ENCODE measurements around the gene PLB1. TPM values are rescaled to one million over a fixed set of nuclear protein-coding genes. Genes with fewer than 3 reads are reported as not detected.

PLB1 gene
- total and polyA plus RNA-seq, 2 experiments from 2014 or later = 0.11 to 0.44 TPM

- Histone ChIP-seq H2AFZ (no peak overlapping the region), H3K79me2 (ENCODE audit: insufficient read depth) (no peaks in the 10 kb centered on the region), H3K9ac (no peak overlapping the region), H3K27me3 (replicated peaks; ENCODE audit: insufficient read depth) (no peaks in the 10 kb centered on the region), H3K4me2 (ENCODE audit: unreplicated experiment) (no peak overlapping the region), H3K4me1 (ENCODE audit: insufficient read depth) (peaks cover 9% of the 10 kb centered on the region), H3K36me3 (ENCODE audit: low read depth) (no peaks in the 10 kb centered on the region), H3K9me2 (ENCODE audit: insufficient read depth) (no peaks in the 10 kb centered on the region), H3K4me3 (no peak overlapping the region), H4K20me1 (ENCODE audit: insufficient read depth) (no peaks in the 10 kb centered on the region), H3K9me3 (ENCODE audit: low read depth) (no peaks in the 10 kb centered on the region), H3K27ac (no peak overlapping the region), H3F3A (ENCODE audit: insufficient read depth) (no peaks in the 10 kb centered on the region)
- in situ Hi-C loops (cut with MboI) = no loop called here
- DNase-seq = no peak
- TF ChIP-seq EZH2phosphoT487 (IDR thresholded peaks at IDR 0.05; ENCODE audit: insufficient read depth, low read depth) (no peak), EZH2 (IDR thresholded peaks at IDR 0.05; ENCODE audit: insufficient read depth, poor library complexity, severe bottlenecking) (no peak)
These were observed 191.3 kb downstream of the PLB1 start for GRCh38 chr2:28687171-28687570.

DNA sequence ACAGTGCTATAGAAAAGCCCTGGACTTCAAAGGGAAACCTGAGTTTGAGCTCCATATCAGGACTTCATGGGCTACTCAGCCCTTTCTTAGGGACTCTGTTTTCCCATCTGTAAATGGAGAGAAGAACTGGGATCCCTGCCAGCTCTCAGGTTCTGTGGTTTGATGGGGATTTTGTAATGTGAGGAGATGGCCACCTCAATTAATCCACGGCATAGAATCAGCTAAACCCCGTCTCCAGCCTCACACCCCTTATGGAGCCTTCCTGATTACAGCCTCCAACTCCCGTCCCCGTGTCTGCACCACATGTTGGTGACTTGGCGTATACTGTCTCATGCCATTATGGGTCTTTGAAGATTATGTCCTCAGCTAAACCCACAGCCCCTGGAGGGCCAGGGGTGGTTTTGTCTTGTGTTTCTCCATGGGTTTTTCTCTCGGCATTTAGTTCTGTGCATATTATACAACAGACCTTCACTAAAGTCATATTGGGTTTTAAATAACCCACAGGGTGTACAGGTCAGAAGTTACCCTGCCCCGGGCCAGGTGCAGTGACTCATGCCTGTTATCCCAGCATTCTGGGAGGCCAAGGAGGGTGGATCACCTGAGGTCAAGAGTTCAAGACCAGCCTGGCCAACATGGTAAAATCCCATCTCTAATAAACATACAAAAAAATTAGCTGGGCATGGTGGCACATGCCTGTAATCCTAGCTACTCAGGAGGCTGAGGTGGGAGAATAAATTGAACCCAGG, 192.0 kb downstream of the PLB1 start:
- no peak overlapping the region for H3K4me2 ChIP-seq (ENCODE audit: unreplicated experiment)
- no peaks in the 10 kb centered on the region for H3K9me3 ChIP-seq (ENCODE audit: low read depth)
- H3K79me2 ChIP-seq (ENCODE audit: insufficient read depth) = no peaks in the 10 kb centered on the region
- no peak for DNase-seq
- TF ChIP-seq EZH2phosphoT487 (IDR thresholded peaks at IDR 0.05; ENCODE audit: insufficient read depth, low read depth) (no peak), EZH2 (IDR thresholded peaks at IDR 0.05; ENCODE audit: insufficient read depth, poor library complexity, severe bottlenecking) (no peak)
- no peaks in the 10 kb centered on the region for H3K36me3 ChIP-seq (ENCODE audit: low read depth)
- H3K9me2 ChIP-seq (ENCODE audit: insufficient read depth) = no peaks in the 10 kb centered on the region
- H3K4me1 ChIP-seq (ENCODE audit: insufficient read depth) = peaks cover 11% of the 10 kb centered on the region
- 85 to 86% methylated on average over 7 of the region's 7 CpGs for WGBS, 2 experiments (ENCODE audit: low coverage in 1 of 2, low lambda C conversion rate in 2 of 2, missing lambda C conversion rate in 2 of 2)
- H3K27me3 ChIP-seq (replicated peaks; ENCODE audit: insufficient read depth) = no peaks in the 10 kb centered on the region
- H2AFZ ChIP-seq = no peak overlapping the region
- no peak overlapping the region for H3K27ac ChIP-seq
- no peaks in the 10 kb centered on the region for H4K20me1 ChIP-seq (ENCODE audit: insufficient read depth)
- in situ Hi-C loops (cut with MboI) = no loop called here
- no peaks in the 10 kb centered on the region for H3F3A ChIP-seq (ENCODE audit: insufficient read depth)
- no peak overlapping the region for H3K4me3 ChIP-seq
- no peak overlapping the region for H3K9ac ChIP-seq

GRCh38 chr2:28688818-28689217, 193.0 kb downstream of the PLB1 start:
- Histone ChIP-seq H3K36me3 (ENCODE audit: low read depth) (no peaks in the 10 kb centered on the region), H3K4me3 (no peak overlapping the region), H3K27ac (no peak overlapping the region), H3K4me1 (ENCODE audit: insufficient read depth) (peaks cover 6% of the 10 kb centered on the region; the same call in 1 of the 2 replicates), H3K27me3 (replicated peaks; ENCODE audit: insufficient read depth) (no peaks in the 10 kb centered on the region), H3K9me3 (ENCODE audit: low read depth) (no peaks in the 10 kb centered on the region), H3K4me2 (ENCODE audit: unreplicated experiment) (no peak overlapping the region), H3K9ac (no peak overlapping the region), H4K20me1 (ENCODE audit: insufficient read depth) (no peaks in the 10 kb centered on the region), H3K9me2 (ENCODE audit: insufficient read depth) (no peaks in the 10 kb centered on the region), H3K79me2 (ENCODE audit: insufficient read depth) (no peaks in the 10 kb centered on the region), H2AFZ (no peak overlapping the region), H3F3A (ENCODE audit: insufficient read depth) (no peaks in the 10 kb centered on the region)
- DNase-seq = no peak
- in situ Hi-C loops (cut with MboI) = no loop called here
- WGBS, 2 experiments (ENCODE audit: low coverage in 1 of 2, low lambda C conversion rate in 2 of 2, missing lambda C conversion rate in 2 of 2) = 80 to 88% methylated on average over 2 of the region's 2 CpGs
- TF ChIP-seq EZH2phosphoT487 (IDR thresholded peaks at IDR 0.05; ENCODE audit: insufficient read depth, low read depth) = no peak
- no peak for TF ChIP-seq EZH2 (IDR thresholded peaks at IDR 0.05; ENCODE audit: insufficient read depth, poor library complexity, severe bottlenecking)

- H3K9me3 ChIP-seq (ENCODE audit: low read depth) = no peaks in the 10 kb centered on the region
- in situ Hi-C loops (cut with MboI) = no loop called here
- TF ChIP-seq EZH2 (IDR thresholded peaks at IDR 0.05; ENCODE audit: insufficient read depth, poor library complexity, severe bottlenecking) (no peak), EZH2phosphoT487 (IDR thresholded peaks at IDR 0.05; ENCODE audit: insufficient read depth, low read depth) (no peak)
- H3K4me2 ChIP-seq (ENCODE audit: unreplicated experiment) = no peak overlapping the region
- H3K36me3 ChIP-seq (ENCODE audit: low read depth) = no peaks in the 10 kb centered on the region
- WGBS, 2 experiments (ENCODE audit: low coverage in 1 of 2, low lambda C conversion rate in 2 of 2, missing lambda C conversion rate in 2 of 2) = 80 to 91% methylated on average over 2 of the region's 2 CpGs
- no peak overlapping the region for H3K9ac ChIP-seq
- H3K27ac ChIP-seq = no peak overlapping the region
- no peak overlapping the region for H2AFZ ChIP-seq
- no peaks in the 10 kb centered on the region for H4K20me1 ChIP-seq (ENCODE audit: insufficient read depth)
- H3K9me2 ChIP-seq (ENCODE audit: insufficient read depth) = no peaks in the 10 kb centered on the region
- H3F3A ChIP-seq (ENCODE audit: insufficient read depth) = no peaks in the 10 kb centered on the region
- H3K79me2 ChIP-seq (ENCODE audit: insufficient read depth) = no peaks in the 10 kb centered on the region
- no peak for DNase-seq
- H3K4me3 ChIP-seq = no peak overlapping the region
- no peaks in the 10 kb centered on the region for H3K27me3 ChIP-seq (replicated peaks; ENCODE audit: insufficient read depth)
- peaks cover 6% of the 10 kb centered on the region; the same call in 1 of the 2 replicates for H3K4me1 ChIP-seq (ENCODE audit: insufficient read depth)
These were observed 193.9 kb downstream of the PLB1 start for GRCh38 chr2:28689771-28690170.
